CD1c-positive myeloid dendritic cell (primary cell): ENCODE data around the gene ITGAL.
A peak's percentile ranks its signal among the peaks of the same experiment; 100 is the strongest.
"Not testable (repeated sequence)": the region's sequence is repeated elsewhere in the genome, so short reads cannot be mapped to it uniquely, and the experiment has no call there.

Source experiments
- DNase-seq: peaks from one replicate; pipeline ENCODE4 v3.0.0-alpha.2; 2016; ENCODE audit errors: extremely low spot score

ITGAL gene

GRCh38 chr16:30491744-30492308, 19.3 kb downstream of the ITGAL start:
- peak; percentile 13 for DNase-seq

DNA sequence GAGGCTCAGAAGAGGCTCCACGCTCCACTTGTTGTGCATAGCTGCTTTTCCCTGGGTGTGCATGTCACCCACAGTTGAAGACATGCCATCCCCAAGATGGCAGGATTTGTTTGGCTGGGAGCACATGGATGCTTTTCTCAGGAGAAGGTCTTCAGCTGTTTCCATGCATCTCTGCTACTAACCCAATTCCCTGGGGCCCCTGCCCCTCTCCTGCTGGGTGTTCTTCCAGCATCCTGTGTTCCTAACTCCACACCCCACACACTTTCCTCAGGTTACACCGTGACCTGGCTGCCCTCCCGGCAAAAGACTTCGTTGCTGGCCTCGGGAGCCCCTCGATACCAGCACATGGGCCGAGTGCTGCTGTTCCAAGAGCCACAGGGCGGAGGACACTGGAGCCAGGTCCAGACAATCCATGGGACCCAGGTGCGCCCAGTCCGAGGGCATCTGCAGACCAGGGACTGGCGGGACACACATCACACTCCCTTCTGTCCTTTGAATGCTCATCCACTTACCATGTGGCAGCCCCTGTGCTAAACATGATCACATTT, 21.5 kb downstream of the ITGAL start:
- DNase-seq, result no peak

GRCh38 chr16:30494709-30495108, 22.2 kb downstream of the ITGAL start:
- no peak for DNase-seq

GRCh38 chr16:30499284-30499683, 26.7 kb downstream of the ITGAL start:
- DNase-seq, result no peak

DNA sequence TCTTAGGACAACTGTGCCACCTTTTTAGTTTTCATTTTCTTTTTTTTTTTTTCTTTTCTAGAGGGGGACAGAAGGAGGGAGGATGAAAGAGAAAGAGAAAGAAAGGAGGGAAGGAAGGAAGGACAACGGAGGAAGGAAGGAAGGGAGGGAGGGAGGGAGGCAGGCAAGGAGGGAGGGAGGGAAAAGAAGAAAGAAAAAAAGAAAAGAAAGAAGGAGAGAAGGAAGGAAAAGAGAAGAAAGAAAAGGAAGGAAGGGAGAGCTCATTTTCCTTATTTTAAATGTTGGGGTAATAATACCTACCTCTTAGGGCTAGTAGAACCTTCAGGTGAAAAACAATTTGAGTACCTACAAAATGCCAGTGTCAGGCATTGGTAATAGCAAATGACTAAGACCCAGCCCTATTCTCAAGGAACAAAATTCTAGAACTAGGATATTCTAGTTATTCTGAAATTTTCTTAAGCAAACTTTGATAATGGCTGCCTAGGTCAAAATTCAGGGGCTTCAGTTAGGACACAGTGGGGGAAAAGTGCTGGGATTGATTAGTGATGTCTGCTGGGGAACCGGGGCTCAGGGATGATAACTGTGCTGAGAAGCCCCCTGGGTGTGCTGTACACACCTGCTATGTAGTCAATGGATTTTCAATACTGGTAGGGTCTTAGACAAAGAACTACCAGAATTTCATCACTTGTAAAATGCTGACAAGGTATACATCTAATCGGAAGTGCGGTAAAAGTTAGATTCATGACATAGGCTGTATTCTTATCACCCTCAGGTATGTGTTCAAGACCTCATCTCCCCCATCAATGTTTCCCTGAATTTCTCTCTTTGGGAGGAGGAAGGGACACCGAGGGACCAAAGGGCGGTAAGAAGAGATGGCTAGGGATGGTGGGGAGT, 31.1 kb downstream of the ITGAL start:
- DNase-seq, result no peak

DNA sequence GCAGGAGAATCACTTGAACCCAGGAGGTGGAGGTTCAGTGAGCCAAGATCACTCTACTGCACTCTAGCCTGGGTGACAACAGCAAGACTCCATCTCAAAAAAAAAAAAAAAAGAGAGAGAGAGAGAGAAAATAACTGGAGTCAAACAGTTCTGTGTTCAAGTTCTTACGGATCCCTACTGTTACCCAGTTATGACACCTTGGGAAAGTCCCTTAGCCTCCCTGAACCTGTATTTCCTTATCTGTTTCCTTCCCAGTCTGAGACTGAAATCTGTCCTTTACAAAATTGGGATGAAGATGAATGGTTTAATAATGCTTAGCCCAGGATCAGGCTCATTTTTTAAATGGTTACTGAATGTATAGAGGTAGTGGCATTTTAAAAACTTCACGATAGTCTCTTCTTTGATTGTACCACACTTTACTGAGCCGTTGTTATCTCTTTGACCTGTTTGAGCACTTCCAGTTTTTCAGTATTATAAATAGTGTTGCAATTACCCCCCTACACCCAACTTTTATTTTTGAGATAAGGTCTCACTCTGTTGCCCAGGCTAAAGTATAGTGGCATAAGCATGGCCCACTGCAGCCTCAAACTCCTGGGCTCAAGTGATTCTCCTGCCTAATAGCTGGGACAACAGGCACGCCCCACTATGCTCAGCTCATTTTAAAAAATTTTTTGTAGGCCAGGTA, 36.7 kb downstream of the ITGAL start:
- DNase-seq, result no peak

- DNase-seq, result no peak
Observed at GRCh38 chr16:30510376-30510938, 37.9 kb downstream of the ITGAL start.

- DNase-seq, result no peak
Observed at GRCh38 chr16:30511509-30511908, 39.0 kb downstream of the ITGAL start.

GRCh38 chr16:30515275-30515674, 42.7 kb downstream of the ITGAL start:
- DNase-seq, result no peak

- no peak for DNase-seq
Observed at GRCh38 chr16:30518552-30518951, 46.0 kb downstream of the ITGAL start.

DNA sequence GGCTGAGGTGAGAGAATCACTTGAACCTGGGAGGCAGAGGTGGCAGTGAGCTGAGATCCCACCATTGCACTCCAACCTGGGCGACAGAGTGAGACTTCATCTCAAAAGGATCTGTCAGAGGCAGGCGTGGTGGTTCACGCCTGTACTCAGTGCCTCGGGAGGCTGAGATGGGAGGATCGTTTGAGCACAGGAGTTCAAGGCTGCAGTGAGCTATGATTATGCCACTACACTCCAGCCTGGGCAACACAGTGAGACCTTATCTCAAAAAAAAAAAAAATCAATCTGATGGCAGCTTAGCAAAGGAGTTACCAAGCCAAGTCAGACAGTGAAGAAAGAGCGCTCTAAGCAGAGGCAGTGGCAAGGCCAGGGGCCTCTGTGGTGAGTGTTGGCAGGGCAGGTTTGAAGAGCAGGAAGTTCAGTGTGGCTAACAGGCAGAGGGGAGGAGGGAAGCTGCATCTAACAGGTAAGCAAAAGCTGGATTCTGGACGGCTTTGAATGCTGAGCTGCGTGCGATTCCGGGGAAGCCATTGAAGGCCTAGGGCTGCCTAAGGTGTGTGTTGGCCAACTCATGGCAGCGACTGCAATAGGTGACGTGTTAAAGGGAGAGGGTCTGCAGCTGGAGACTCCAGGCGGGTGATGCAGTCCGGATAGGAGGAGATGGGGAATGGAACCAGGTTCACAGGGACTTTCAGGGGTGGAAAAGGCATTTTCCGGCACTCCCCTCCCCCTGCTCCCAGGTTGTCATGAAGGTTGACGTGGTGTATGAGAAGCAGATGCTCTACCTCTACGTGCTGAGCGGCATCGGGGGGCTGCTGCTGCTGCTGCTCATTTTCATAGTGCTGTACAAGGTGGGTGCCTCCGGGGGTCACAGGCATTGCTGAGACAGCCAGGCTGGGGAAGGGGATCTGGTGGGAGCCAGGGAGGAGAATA, 46.8 kb downstream of the ITGAL start:
- no peak for DNase-seq

- DNase-seq, result no peak
Observed at GRCh38 chr16:30521476-30521872, 48.9 kb downstream of the ITGAL start.

GRCh38 chr16:30521873-30522641, 49.5 kb downstream of the ITGAL start:
- DNase-seq, result no peak

DNA sequence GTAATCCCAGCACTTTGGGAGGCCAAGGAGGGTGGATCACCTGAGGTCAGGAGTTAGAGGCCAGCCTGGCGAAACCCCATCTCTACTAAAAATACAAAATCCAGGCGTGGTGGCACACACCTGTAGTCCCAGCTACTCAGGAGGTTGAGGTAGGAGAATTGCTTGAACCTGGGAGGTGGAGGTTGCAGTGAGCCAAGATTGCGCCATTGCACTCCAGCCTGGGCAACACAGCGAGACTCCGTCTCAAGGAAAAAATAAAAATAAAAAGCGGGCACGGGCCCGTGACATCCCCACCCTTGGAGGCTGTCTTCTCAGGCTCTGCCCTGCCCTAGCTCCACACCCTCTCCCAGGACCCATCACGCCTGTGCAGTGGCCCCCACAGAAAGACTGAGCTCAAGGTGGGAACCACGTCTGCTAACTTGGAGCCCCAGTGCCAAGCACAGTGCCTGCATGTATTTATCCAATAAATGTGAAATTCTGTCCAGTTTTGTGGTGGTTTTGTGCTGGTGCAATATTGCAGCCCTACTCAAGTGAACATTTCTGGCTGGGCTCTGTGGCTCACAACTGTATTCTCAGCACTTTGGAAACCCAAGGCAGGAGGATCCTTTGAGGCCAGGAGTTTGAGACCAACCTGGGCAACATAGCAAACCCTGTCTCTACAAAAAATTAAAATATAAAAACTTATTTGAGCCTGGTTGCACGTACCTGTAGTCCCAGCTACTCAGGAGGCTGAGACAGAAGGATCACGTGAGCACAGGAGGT, 50.3 kb downstream of the ITGAL start:
- DNase-seq, result not testable (repeated sequence)

- no peak for DNase-seq
Observed at GRCh38 chr16:30523768-30524574, 51.4 kb downstream of the ITGAL start.

- DNase-seq, result no peak
Observed at GRCh38 chr16:30524575-30525568, 52.3 kb downstream of the ITGAL start.

GRCh38 chr16:30525844-30526136, 53.2 kb downstream of the ITGAL start:
- DNase-seq, result peak; percentile 51
